SIG-M5 treated with dmso at 0.1 percent for 504 hours (cell line): Measurements from ENCODE around the gene SKI.
A peak's percentile ranks its signal among the peaks of the same experiment; 100 is the strongest.

ENCODE experiments used
- DNase-seq: peaks from one replicate; lab custom pipeline; 2025; ENCODE audit not compliant: unreplicated experiment; lab: John Stamatoyannopoulos, UW

The SKI gene

DNA sequence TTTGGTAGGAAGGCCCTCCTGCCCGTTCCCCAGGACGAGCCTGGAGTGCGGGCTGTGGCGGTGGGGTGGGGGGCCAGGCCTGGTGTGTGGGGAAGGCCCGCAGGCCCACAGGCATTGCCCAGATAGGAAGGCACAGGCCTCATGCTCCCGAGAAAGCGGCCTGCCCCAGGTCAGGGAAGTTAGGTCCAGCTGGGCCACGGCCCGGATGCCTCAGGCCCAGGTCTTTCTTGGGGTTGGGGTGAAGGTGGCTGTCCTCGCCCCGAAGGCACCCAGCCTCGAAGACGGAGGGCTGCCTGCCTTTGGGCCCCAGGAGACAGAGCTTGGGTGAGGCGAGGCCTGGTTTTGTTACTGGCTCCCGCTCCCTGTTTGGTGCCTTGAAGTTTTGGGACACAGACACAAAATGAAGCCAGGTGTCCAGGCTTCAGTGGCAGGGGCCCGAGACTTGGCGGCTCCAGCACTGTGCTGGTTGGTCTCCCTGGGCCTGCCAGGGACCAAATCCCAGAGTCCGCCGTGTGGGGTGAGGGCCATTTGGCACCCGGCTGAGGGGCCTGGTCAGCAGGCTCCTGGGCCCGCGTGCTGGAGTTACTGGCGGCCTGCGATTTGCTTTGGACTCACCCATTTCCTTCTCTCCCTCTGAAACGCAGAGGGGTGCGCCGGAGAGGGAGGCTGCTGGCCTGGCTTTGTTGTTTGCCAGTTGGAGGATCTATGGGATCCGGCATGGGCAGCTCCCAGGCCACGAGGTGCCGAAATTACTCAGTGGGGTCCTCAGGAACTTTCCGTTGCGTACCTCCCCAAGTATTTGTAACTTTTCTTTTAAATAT, 2.0 kb downstream of the SKI start:
- DNase-seq: peak; percentile 11

DNA sequence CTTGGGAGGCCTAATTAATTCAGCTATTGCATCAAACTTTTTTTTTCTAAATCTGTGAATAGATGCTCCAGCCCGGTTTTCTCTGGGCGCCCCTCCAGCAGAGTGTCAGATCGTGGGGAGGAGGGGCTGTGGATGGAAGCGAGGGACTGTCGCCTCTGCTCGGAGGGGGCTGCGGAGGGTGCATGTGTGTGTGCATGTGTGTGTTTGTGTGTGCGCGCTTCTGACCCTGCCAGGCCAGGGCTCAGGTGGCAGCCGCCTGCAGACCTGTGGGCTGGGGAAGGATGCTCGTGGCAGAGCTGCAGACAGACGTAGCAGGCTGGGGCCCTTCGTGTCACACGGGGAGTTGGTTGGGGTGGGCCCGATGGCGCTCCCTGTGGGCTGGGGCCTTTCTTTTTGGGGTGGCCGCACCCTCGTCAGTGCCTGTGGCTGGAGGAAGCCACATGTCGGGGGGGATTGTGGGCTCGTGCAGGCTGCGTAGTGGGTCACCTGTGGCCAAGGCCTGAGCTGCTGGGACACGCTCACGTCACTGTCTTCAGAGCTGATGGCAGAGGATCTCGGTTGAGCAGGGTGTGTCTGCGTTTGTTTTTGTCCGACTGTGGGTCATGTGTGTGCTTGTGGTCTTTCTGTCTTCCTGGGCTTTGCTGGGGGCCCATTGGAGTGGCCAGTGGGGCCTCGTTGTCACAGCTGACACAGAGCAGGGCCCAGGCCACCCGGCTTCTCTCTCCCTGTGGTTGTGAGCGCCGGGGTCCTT, 2.8 kb downstream of the SKI start:
- DNase-seq: no peak

DNA sequence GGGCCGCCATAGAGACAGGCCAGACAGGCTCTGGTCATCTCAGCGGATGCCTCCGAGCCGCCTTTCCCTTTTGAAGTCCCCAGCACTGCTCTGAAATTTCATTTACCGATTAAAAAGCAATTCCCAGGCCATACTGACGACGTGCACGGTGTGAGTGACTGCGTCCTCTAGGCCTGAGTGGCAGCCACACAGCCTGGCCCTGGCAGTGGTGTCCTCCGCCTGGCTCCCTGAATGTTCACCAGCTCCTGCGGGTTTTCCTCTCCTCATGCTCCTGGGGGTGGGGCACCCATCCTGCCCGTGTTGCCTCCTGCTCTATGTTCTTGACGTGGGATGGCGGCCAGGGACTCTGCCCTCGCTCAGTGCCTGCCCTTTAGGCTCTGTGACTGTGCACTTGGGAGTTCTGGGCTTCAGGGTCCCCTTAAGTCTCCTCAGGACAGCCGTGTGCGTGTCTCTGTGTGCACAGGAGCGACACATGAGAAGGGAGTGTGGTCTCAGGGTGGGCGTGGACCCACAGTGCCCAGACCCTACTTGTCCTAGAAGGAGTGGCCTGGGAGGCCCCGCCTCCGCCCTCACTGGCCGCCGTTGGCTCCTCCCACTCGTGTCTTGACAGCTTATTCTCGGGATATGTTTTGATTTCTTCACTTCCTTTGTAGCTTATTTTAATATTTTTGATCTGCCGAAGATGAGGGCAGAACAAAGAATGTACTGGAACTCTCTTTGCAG, 3.6 kb downstream of the SKI start:
- peak; percentile 85 for DNase-seq

DNA sequence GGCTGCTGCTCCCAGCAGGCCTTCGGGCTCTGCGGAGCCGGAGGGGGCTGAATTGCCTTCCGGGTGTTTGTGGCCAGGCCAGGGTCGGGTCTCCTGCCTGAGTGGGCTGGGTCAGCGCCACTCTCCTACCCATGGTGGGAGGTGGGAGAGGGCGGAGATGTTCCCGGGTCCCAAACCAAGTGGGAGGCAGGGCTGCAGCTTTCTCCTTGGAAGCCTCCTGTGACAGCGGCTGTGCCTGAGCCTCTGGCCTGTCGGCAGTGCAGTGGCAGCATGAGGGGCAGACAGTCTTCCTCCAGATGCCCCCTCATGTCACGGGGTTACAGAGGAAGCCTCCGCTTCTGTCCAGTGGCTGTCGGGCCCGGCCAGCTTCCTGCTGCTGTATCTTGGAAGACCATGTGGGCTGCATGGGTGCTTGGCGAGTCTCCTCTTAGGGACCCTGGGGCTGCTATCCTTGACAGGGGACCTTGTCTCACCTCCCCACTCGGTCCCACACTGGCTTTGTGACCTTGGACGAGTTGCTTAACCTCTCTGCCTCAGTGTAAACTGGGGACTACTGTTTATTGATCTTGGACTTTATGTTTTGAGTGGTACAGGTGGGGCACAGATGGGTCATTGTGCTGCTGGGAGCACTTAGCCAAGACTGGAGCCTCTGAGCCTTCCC, 4.3 kb downstream of the SKI start:
- no peak for DNase-seq

DNA sequence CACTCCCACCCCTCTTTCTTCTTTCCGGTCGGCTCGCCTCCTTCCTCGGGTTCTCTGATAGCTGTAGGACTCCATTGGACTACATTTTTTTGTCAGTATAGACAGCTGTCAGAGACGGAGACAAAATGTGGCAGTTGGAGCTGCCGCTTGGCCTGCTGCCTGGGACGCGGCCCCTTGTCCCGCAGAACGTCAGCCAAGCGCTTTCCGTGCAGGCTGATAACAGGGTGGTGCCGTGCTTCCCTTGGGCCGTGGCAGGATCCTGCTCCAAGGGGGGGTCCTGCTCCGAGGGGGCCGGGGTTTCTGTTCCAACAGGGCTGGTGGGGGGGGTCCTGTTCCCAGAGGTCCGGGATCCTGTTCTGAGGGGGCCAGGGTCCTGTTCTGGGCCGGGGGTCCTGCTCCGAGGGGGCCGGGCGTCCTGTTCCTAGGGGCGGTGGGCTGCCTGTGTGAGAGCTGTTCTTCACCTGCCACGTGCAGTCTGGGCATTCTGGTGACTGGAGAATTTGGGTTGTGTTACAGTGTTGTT, 4.9 kb downstream of the SKI start:
- DNase-seq: no peak

DNA sequence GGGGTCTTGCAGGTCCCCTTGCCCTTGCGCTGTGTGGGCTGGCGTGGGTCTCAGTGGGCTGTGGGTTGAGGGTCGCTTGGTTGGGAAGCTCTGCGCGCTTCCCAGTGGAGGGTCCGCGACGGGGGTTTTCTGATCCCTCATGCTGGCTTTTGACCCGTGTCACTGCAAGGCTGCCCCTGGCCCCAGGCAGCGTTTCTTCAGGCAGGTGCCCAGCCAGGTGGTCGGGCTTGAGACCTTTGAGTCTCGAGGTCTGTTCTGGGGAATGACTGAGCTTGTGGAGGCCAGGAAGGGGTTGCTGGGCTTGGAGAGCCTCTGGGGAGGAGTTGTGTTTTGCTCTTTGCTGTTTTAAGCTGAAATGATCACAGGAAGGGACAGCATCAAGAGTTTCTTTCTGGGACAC, 5.3 kb downstream of the SKI start:
- DNase-seq: peak; percentile 6

DNA sequence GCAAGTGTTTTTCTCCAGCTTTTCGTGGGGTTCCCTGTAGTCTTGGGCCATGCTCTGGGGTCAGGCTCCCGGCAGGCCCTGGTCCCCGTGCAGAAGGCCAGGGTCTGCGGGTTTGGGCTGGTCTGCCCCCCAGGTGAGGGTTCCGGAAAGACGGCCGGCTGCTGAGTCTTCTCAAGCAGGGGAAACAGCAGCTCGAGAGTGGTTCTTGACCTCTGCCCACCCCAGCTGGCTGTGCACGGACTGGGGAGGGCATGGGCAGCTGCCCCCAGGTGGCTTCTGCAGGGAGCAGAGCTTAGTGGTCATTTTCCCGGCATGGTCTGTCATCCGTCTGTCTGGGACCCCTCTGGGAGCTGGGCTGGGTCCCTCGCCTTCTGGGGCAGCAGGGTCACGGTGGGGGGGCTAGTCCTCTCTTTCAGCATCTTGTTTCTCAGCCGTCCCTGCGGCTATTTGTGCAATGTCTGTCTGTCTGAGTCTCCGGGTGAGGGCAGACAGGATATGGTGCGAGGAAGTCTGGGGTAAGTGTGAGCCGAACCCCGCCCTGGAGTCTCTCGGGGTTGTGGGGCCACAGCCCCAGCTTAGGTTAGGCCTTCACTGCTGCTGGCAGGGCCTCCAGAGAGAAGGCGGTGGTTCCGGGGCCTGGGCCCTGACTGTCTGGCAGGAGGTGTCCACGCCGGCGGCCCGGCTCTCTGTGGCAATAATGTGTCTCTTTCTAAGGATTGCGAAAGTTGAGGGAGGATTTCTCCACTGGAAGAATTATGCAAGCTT, 6.1 kb downstream of the SKI start:
- DNase-seq: peak; percentile 97

DNA sequence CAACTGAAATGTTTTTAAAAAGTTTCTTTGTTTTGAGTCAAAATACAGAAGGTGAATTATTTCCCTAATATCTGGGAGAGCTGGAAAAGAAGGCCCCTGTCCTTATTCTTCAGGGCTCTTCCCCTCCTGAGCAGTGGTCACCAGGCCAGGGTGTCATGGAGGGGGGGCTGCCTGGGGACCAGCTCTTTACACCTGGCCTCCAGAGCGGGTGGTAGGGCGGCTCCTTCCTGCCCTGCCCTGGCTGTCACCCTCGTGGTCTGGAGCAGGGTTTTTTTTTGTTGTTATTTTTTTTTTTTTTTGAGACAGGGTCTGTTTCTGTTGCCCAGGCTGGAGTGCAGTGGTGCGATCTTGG, 6.6 kb downstream of the SKI start:
- peak; percentile 77 for DNase-seq

DNA sequence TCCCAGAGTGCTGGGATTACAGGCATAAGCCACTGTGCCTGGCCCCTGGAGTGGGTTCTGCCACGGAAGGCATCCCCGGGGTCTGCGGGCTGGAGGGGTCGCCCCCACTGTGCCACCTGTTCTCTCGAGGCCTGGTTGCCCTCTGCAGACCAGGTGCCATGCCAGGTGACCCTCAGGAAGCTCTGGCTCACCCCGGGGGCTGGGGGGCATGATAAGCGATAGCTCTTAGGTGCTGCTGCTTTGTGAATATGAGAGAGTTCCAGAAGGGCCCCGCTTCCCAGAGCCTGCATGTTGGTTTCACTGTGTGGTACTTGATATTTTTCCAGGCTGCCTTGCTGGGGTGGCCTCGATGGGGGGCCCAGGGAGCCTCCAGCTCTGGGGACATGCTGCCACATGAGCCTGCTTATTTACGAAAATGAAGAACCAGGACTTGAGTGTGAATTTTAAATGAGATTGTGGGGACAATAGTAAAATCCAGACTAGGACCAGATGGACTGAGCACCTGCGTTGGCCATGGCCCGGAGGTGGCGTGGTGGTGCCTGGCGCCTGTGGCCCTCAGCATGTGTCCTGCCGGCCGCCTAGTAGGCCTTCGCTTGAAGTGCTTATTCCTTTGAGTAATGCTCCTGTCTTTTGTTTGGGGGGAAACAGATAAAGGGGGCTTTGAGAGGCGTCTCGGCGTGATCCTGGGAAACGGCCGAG, 7.3 kb downstream of the SKI start:
- no peak for DNase-seq

DNA sequence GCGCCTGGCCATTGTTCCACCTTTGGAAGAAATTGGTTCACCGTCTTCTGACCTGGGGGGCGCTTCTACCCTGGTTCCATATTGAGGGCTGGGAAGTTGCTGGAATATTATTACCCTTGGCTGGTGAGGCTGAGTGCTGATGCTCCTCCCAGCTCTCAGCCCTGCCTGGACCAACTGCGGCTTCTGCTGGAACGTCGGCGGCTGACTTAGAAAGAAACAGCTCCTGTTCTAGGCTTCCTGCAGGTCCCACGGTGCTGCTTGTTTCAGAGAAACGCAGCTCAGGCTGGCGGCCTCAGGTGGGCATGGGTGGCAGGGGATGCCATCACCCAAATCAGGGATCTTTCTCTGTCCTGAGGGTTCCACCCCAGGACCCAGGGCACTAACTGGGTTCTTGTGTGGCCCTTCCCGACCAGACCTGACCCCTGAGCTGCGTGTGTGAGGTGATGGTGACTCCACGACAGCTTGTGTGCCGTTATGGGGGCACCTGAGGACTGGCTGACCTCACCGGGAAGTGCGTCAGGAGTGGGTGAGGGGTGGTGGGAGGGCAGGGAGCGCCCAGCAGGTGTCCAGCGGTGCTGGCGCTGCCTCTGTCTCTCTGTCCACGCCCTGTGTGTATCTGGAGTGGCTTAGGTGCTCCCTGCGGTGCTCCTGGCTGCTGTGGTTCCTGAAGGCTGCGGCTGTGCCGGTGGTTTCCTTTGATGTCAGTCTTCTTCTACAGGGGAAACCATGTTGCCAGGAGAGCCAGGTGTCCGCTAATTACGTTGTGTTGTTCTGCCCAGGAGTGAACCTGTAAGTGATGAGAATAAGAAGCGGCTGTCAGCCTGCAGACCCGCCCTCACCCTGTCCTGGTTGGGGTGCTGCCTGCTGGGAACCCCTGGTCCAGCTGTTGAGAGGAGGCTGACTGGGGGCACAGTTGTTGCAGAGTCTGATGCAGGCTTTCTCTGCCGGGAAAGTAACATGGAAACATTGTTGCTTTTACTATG, 8.9 kb downstream of the SKI start:
- DNase-seq: no peak

DNA sequence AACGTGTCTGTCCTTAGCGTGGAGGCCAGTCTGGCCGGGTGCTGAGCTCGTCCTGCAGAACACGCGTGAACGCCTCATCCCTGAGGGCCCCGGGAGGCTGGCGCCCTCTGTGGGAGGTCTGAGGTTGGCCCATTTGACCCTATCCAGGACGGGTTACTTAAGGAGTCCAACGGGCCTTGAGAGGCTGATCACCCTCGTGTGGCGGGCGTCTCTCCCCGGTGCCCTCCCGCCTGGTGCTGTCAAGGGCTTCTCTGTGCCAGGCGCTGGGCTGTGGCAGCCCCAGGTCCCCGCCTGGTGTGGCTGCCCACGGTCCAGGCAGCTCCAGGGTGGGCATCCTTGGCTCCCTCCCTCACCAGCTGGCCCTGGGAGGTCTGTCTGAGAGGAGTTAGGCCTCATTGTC, 9.7 kb downstream of the SKI start:
- DNase-seq: no peak

DNA sequence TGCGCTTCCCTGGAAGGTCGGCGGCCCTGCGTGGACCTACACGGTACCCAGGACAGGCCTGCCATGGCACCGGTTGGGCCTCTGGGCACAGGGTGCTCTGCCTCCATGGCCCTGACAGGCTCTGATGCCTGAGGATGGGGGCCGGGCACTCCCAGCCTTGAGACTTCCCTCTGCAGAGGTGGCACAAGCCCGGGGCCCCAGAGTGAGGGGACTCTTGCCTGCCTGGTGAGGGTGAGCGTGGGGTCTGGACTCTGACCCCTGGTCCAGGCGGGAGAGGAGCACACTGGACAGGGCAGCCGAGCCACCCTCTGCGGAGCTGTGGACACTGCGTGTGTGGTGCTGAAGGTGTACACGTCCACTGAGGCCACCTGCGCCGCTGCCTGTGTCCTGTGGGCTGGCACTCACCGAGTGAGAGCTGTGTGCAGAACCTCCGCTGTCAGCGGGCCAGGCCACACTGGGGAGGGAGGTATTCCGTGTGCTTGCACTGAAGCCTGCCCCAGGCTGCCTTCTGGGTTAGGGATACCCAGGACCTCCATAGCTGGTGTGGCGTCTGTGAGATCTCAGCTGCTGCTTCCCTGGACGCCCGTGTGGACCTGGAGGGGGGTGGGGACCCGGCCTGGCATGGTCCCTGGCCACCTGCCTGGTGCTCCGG, 10.4 kb downstream of the SKI start:
- DNase-seq: no peak

DNA sequence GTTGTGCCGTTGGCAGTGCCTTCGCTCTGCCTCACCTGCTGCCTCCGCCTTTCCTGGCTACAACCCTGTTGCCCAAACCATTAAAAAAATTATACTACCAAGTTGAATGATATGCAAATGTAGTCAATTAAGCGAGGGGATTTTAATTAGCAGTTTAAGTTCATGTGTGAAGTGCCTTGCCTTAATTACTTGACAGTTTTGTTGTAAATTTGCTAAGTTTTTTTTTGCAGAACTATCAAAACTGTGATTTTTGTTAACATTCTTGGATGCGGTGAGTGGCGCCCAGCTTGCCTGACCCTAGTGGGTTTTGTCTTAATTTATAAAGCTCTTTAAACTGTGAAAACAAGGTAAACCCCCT, 10.9 kb downstream of the SKI start:
- no peak for DNase-seq

DNA sequence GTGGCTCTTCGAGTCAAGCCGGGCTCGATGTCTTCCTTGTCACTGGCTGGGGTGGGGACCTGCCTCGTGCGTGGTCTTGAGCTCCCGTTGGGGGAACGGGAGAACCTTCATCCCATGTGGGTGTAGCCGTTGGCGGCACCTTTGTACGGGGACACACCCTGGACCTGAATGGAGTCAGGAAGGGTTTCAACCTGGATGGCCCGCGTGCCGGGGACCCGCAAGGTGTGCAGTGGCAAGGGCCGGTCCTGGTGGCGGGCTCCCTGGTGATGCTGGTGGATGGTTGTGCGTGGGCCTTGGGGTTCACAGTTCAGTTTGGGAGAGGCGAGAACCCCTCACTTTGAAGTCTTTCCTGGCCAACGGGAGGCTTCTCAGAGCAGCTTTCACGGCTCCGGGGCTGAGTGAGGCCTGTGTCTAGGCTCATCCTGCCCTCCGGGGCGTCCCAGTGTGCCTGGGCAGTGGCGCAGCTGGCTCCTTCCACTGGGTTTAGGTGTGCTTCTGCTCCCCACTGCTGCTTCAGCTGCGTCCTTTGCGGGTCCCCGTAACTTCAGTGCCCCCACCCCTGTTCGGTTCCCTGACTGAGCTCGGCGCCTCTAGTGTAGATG, 11.4 kb downstream of the SKI start:
- DNase-seq: no peak

DNA sequence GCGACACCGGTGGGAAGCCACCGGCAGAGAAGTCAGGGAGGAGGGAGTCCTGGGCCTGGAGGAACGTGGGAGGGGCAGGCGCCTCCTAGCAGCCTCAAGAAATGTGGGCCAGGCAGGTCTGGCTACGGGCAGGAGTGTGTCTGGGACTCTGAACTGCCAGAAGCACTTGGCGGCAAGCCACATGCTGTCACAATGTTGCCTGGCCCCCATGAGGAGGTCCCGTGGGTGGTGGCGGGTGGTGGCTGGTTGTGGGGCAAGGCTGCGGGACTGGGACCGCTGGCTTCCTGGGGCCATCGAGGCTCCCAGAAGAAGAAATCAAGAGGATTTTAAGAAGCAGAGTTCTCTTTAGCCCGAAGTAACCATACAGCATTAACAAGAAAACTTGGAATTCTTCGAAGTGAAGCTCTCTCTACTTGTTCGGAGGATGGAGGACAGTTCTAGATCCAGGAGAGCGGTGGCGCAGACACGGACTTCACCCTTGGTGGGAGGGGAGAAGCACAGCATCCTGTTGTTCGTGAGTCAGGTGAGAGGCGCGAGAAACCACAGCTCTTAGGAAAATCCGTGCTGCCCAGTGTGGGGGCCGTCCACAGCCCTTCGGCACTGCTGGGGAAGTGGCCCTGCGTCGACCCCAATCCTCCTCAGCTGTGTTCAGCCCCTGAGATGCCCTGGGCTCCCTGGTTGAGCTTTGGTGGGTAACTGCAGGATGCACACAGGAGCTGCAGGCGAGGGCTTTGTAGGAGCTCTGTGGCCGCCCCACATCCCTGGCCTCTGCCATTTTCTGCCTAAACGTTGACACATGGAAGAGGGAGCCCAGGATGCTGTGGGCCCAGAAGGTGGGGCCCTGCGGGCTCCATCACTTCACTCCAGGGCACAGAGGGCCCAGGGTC, 12.4 kb downstream of the SKI start:
- DNase-seq: peak; percentile 40

DNA sequence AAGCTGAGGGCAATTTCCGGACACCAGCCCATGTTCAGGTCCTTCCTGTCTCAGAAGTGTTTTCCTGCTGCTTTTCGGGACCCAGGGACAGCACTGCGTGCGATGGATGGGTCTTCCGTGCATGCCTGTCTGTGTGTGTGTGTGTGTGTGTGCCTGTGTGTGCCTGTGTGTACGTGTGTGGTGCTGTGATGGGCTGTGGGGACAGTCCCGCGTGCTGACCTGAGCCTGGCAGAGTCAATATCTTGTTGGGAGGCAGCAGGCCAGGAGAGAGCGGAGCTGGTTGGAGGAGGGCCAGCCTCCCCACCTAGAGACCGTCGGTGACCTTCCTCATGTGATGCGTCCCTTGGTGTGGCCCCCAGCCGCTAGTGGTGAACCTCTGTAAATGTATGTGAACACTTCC, 13.7 kb downstream of the SKI start:
- no peak for DNase-seq
